B cell (primary cell): ENCODE measurements around the gene NMT2. TPM values are rescaled to one million over a fixed set of nuclear protein-coding genes. Genes with fewer than 3 reads are reported as not detected.

Experiments used
- ATAC-seq: fragments of 200-7000 bp; cut with Tn5 transposase; one replicate; pipeline ENCODE4 v1.10.0; 2021; ENCODE audit warnings: low read depth, mild to moderate bottlenecking, moderate number of reproducible peaks, moderate library complexity
- CTCF ChIA-PET: fragments of 350-600 bp; sonication (Branson Sonifier 250); formaldehyde crosslinking; loops from one replicate; lab custom pipeline; 2021; ENCODE audit warnings: antibody characterized with exemption, inconsistent platforms; lab: Charles Lee
- POLR2A ChIA-PET: fragments of 350-600 bp; sonication (Branson Sonifier 250); formaldehyde crosslinking; loops from one replicate; lab custom pipeline; 2021; ENCODE audit warnings: antibody characterized with exemption; lab: Charles Lee
- DNase-seq: peaks from one replicate; pipeline ENCODE4 v3.0.0; 2013
- H2AFZ ChIP-seq: 2 replicates; pipeline ENCODE4 v1.6.1; 2012; ENCODE audit warnings: mild to moderate bottlenecking, low read depth, low read length; ENCODE audit not compliant: insufficient read depth, poor library complexity, severe bottlenecking
- H3K27ac ChIP-seq, 2 donors: 1 replicate in 1 of 2; 2 replicates in 1 of 2; pipeline ENCODE4 v1.5.1; 2012 to 2013; ENCODE audit warnings: low read length in 2 of 2, mild to moderate bottlenecking in 2 of 2, moderate library complexity in 1 of 2
- H3K27me3 ChIP-seq, 4 experiments: fragments of 200-600 bp in 1 of 4; sonication (generic) in 1 of 4; replicated peaks in 1 of 4; 1 replicate in 2 of 4; 2 replicates in 2 of 4; pipeline versions ENCODE4 v1.6.1 to v1.7.0; 2013 to 2016; ENCODE audit warnings: low read length in 3 of 4, mild to moderate bottlenecking in 2 of 4, mixed read lengths in 1 of 4, moderate library complexity in 1 of 4; ENCODE audit not compliant: insufficient read depth in 4 of 4, control insufficient read depth in 3 of 4; ENCODE audit errors: control extremely low read depth in 1 of 4
- H3K36me3 ChIP-seq, 2 experiments: replicated peaks in 1 of 2; 1 replicate in 1 of 2; 2 replicates in 1 of 2; pipeline versions ENCODE4 v1.6.1 to v1.7.1; 2013; ENCODE audit warnings: low read length in 1 of 2; ENCODE audit not compliant: insufficient read depth in 2 of 2, control insufficient read depth in 1 of 2; ENCODE audit errors: control extremely low read depth in 1 of 2, extremely low read depth in 1 of 2
- H3K4me1 ChIP-seq, 2 donors: fragments of 200-600 bp in 1 of 2; sonication (generic) in 1 of 2; 1 replicate in 1 of 2; 2 replicates in 1 of 2; pipeline versions ENCODE4 v1.5.1 to v1.6.1; 2013 to 2017; ENCODE audit warnings: low read length in 2 of 2; ENCODE audit not compliant: control insufficient read depth in 2 of 2, insufficient read depth in 2 of 2
- H3K4me2 ChIP-seq: replicated peaks from 2 replicates; pipeline ENCODE3; 2012; ENCODE audit warnings: mild to moderate bottlenecking, low read depth, low read length; ENCODE audit not compliant: poor library complexity, severe bottlenecking
- H3K4me3 ChIP-seq, 5 experiments: fragments of 200-600 bp in 1 of 5; sonication (generic) in 1 of 5; 1 replicate in 3 of 5; 2 replicates in 2 of 5; pipeline versions ENCODE4 v1.5.1 to v1.7.0; 2011 to 2016; ENCODE audit warnings: low read length in 4 of 5, mild to moderate bottlenecking in 4 of 5, low read depth in 2 of 5, control low read depth in 1 of 5, moderate library complexity in 1 of 5; ENCODE audit not compliant: insufficient read depth in 1 of 5; ENCODE audit errors: control extremely low read depth in 1 of 5, extremely low read depth in 1 of 5
- H3K79me2 ChIP-seq: fragments of 200-600 bp; sonication (generic); one replicate; pipeline ENCODE4 v1.6.0; 2016; ENCODE audit warnings: low read length; ENCODE audit not compliant: control insufficient read depth, insufficient read depth
- H3K9ac ChIP-seq: fragments of 200-600 bp; sonication (generic); 2 replicates; pipeline ENCODE4 v1.6.1; 2017; ENCODE audit warnings: mild to moderate bottlenecking, low read length, moderate library complexity
- H3K9me3 ChIP-seq, 3 donors: one replicate each; pipeline versions ENCODE4 v1.6.1 to v1.7.1; 2013; ENCODE audit warnings: low read length in 2 of 3; ENCODE audit not compliant: control insufficient read depth in 2 of 3, insufficient read depth in 1 of 3; ENCODE audit errors: control extremely low read depth in 1 of 3
- H4K20me1 ChIP-seq: 2 replicates; pipeline ENCODE4 v1.6.0; 2012; ENCODE audit warnings: mild to moderate bottlenecking, low read length; ENCODE audit not compliant: insufficient read depth, control insufficient read depth, poor library complexity, severe bottlenecking
- H3K27ac Mint-ChIP-seq: one replicate; pipeline ENCODE4 v1.8.0; 2021; ENCODE audit warnings: mixed read lengths
- H3K27me3 Mint-ChIP-seq: one replicate; pipeline ENCODE4 v1.8.0; 2021; ENCODE audit warnings: mixed read lengths
- H3K4me1 Mint-ChIP-seq: one replicate; pipeline ENCODE4 v1.8.0; 2021; ENCODE audit warnings: mixed read lengths
- H3K4me3 Mint-ChIP-seq: one replicate; pipeline ENCODE4 v1.8.0; 2021; ENCODE audit warnings: mixed read lengths
- H3K9me3 Mint-ChIP-seq: one replicate; pipeline ENCODE4 v1.8.0; 2022; ENCODE audit warnings: mixed read lengths; ENCODE audit not compliant: insufficient read depth
- CTCF ChIP-seq: fragments of 200-600 bp; IDR thresholded peaks from one replicate; pipeline ENCODE4 v1.8.0; 2022; ENCODE audit warnings: antibody characterized with exemption, mild to moderate bottlenecking
- EZH2 ChIP-seq: IDR thresholded peaks from 2 replicates; pipeline ENCODE4 v1.6.1; 2012; ENCODE audit warnings: borderline replicate concordance, low read depth, mild to moderate bottlenecking, moderate library complexity, low read length; ENCODE audit not compliant: insufficient read depth, poor library complexity, severe bottlenecking
- WGBS: methylation state at CpG from one replicate; pipeline ENCODE4 v1.1.5; 2013; ENCODE audit warnings: missing lambda C conversion rate; ENCODE audit not compliant: insufficient coverage; 5-methylcytosine and 5-hydroxymethylcytosine counted together
- intact Hi-C: fragments of 100-400 bp; cut with micrococcal nuclease; formaldehyde crosslinking; loops from one replicate; pipeline ENCODE4 v1.10.0; 2022
- polyA plus RNA-seq: library from polyadenylated mRNA; depleted of rRNA; stranded (reverse); fragments of >200 nt; gene quantifications from 2 replicates; pipeline ENCODE4 v1.2.3, GENCODE V29; 2012
- total RNA-seq, 2 donors: library from RNA; stranded (reverse); fragments of 120-200 nt in 1 of 2; gene quantifications; 1 replicate in 1 of 2; 2 replicates in 1 of 2; pipeline versions ENCODE4 v1.2.3 to v1.2.4, GENCODE V29; 2013 to 2022

The NMT2 gene
- total and polyA plus RNA-seq, 2 donors (not counting 1 experiment from before 2014, with no cell fraction given): 2.8 to 73.3 TPM

DNA sequence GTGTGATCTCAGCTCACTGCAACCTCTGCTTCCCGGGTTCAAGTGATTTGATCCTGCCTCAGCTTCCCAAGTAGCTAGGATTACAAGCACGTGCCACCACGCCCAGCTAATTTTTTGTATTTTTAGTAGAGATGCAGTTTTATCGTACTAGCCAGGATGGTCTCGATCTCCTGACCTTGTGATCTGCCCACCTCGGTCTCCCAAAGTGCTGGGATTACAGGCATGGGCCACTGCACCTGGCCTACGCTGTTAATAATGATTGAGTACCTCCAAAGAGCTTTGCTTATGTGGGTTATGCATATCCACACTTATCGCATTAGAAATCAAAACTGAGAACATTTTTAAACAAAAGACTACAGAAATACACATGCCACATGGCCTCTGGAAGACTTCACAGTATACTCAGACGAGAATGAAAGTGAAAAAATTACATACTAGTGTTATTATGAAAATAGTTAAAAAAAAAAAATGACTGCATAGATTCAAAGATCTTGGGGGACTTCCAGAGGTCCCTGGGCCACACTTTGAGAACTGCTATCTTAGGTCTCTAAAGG, 45.9 kb downstream of the NMT2 start:
- no peak overlapping the region for H3K27ac ChIP-seq

More for the DNA sequence above, 45.9 kb downstream of the NMT2 start:
- Mint-ChIP-seq H3K27me3 (no peaks in the 10 kb centered on the region), H3K4me1 (peaks cover 10% of the 10 kb centered on the region), H3K9me3 (no peaks in the 10 kb centered on the region), H3K4me3 (no peak overlapping the region), H3K27ac (no peak overlapping the region)
- no peaks in the 10 kb centered on the region for H3K4me1 ChIP-seq
- H2AFZ ChIP-seq: no peak overlapping the region
- ATAC-seq (no peak), DNase-seq (no peak)
- H3K79me2 ChIP-seq: no peaks in the 10 kb centered on the region
- intact Hi-C loops: no loop called here
- no peak overlapping the region for H3K4me2 ChIP-seq
- TF ChIP-seq CTCF (no peak), EZH2 (no peak)
- H3K27me3 ChIP-seq: no peaks in the 10 kb centered on the region
- no peaks in the 10 kb centered on the region for H3K9me3 ChIP-seq
- H3K9ac ChIP-seq: no peak overlapping the region
- CTCF ChIA-PET: interaction anchor here (0.7 to 2.6 kb wide), 4 partner anchors 16 to 46 kb away, joined by 4 to 10 read pairs (median 5); partner anchors contain the start of gene NMT2
- no peaks in the 10 kb centered on the region for H4K20me1 ChIP-seq
- H3K4me3 ChIP-seq: no peak overlapping the region
- POLR2A ChIA-PET: interaction anchor here (0.7 kb wide), 1 partner anchor 339 kb away, joined by 9 read pairs; no protein-coding TSS in a partner anchor
- H3K36me3 ChIP-seq: peaks cover 0 to 20% of the 10 kb centered on the region in 2 experiments
- WGBS: 91% methylated on average over 4 of the region's 9 CpGs
